PC-9 (cell line): ENCODE measurements around the gene BTBD10. TPM values are rescaled to one million over a fixed set of nuclear protein-coding genes. Genes with fewer than 3 reads are reported as not detected.
A peak's percentile ranks its signal among the peaks of the same experiment; 100 is the strongest.

ENCODE experiments used
- BruUV-seq: library from RNA; stranded (reverse); fragments of 400-500 nt; replicated peaks from 2 replicates; lab custom pipeline; 2021; lab: Mats Ljungman, UMichigan
- CTCF ChIA-PET: fragments of 300-600 bp; sonication (Branson Sonifier 250); formaldehyde crosslinking; loops from one replicate; lab custom pipeline; 2022; ENCODE audit warnings: antibody characterized with exemption; lab: Charles Lee
- POLR2A ChIA-PET: fragments of 300-600 bp; sonication (Branson Sonifier 250); formaldehyde crosslinking; loops from one replicate; lab custom pipeline; 2022; ENCODE audit warnings: antibody characterized with exemption; ENCODE audit not compliant: unreplicated experiment; lab: Charles Lee
- DNase-seq, 2 experiments: peaks; one replicate each; pipeline versions ENCODE4 v3.0.0 to v3.0.0-alpha.2; 2015 to 2022; ENCODE audit warnings: mixed read lengths in 1 of 2
- H2AFZ ChIP-seq: fragments of 200-600 bp; sonication (generic); 2 replicates; pipeline ENCODE4 v1.8.1; 2017; ENCODE audit warnings: antibody characterized with exemption
- H3F3A ChIP-seq: fragments of 200-600 bp; sonication (generic); 2 replicates; pipeline ENCODE4 v1.8.1; 2017; ENCODE audit warnings: antibody characterized with exemption, mild to moderate bottlenecking, low read depth; ENCODE audit not compliant: insufficient read depth
- H3K27ac ChIP-seq: fragments of 200-600 bp; sonication (generic); 2 replicates; pipeline ENCODE4 v1.6.1; 2016; ENCODE audit warnings: mixed run types
- H3K27me3 ChIP-seq: fragments of 200-600 bp; sonication (generic); 2 replicates; pipeline ENCODE4 v1.6.1; 2016; ENCODE audit warnings: low read depth, mixed run types; ENCODE audit not compliant: insufficient read depth
- H3K36me3 ChIP-seq: fragments of 200-600 bp; sonication (generic); 2 replicates; pipeline ENCODE4 v1.6.1; 2016; ENCODE audit warnings: low read depth, mixed run types
- H3K4me1 ChIP-seq: fragments of 200-600 bp; sonication (generic); replicated peaks from 2 replicates; pipeline ENCODE4 v1.6.1; 2016; ENCODE audit warnings: mixed run types; ENCODE audit not compliant: insufficient read depth
- H3K4me2 ChIP-seq: fragments of 200-600 bp; sonication (generic); 2 replicates; pipeline ENCODE4 v1.6.1; 2017; ENCODE audit warnings: mixed run types
- H3K4me3 ChIP-seq: fragments of 200-600 bp; sonication (generic); 2 replicates; pipeline ENCODE4 v1.6.1; 2016; ENCODE audit warnings: mixed run types
- H3K79me2 ChIP-seq: fragments of 200-600 bp; sonication (generic); 2 replicates; pipeline ENCODE4 v1.6.1; 2017; ENCODE audit warnings: low read depth, mixed run types
- H3K9me2 ChIP-seq: fragments of 200-600 bp; sonication (generic); 2 replicates; pipeline ENCODE4 v1.8.1; 2017; ENCODE audit warnings: mild to moderate bottlenecking; ENCODE audit not compliant: insufficient read depth
- H3K9me3 ChIP-seq: fragments of 200-600 bp; sonication (generic); 2 replicates; pipeline ENCODE4 v1.8.1; 2016; ENCODE audit warnings: low read depth; ENCODE audit not compliant: insufficient read depth
- H4K20me1 ChIP-seq: fragments of 200-600 bp; sonication (generic); 2 replicates; pipeline ENCODE4 v1.8.1; 2017; ENCODE audit not compliant: insufficient read depth
- CTCF ChIP-seq: fragments of 200-600 bp; sonication (generic); conservative IDR thresholded peaks from 2 replicates; pipeline ENCODE4 v1.6.1; 2017; ENCODE audit warnings: mixed run types, antibody characterized with exemption, mild to moderate bottlenecking, moderate library complexity
- EZH2 ChIP-seq: fragments of 200-600 bp; sonication (generic); IDR thresholded peaks from 2 replicates; pipeline ENCODE4 v1.8.0; 2017; ENCODE audit warnings: antibody characterized with exemption, low read depth
- intact Hi-C: fragments of 100-400 bp; cut with micrococcal nuclease; formaldehyde crosslinking; loops from one replicate; pipeline ENCODE4 v1.10.0; 2022; ENCODE audit not compliant: unreplicated experiment
- total RNA-seq: library from RNA; stranded (reverse); gene quantifications from 2 replicates; pipeline ENCODE4 v1.2.3, GENCODE V29; 2021

BTBD10 gene
- total RNA-seq, 1 experiment from 2014 or later: 16.5 TPM

GRCh38 chr11:13465909-13466371 is 2.9 kb upstream of the BTBD10 start:
- CTCF ChIA-PET: interaction anchor here (0.7 kb wide), 1 partner anchor 1437 kb away, joined by 4 read pairs; no protein-coding TSS in a partner anchor
- H3F3A ChIP-seq: peaks cover 15% of the 10 kb centered on the region
- POLR2A ChIA-PET: no interaction called here
- DNase-seq: peak; percentile 3 to 41
- H3K4me3 ChIP-seq: no peak overlapping the region
- H3K36me3 ChIP-seq: no peaks in the 10 kb centered on the region
- intact Hi-C loops: loop anchor here (10.0 kb wide), 1 partner anchor 131 kb away; no protein-coding TSS in a partner anchor
- TF ChIP-seq EZH2: no peak
- TF ChIP-seq CTCF: peak; percentile 64
- peaks cover 15% of the 10 kb centered on the region for H3K79me2 ChIP-seq
- no peaks in the 10 kb centered on the region for H3K9me2 ChIP-seq
- no peak overlapping the region for H2AFZ ChIP-seq
- H3K27me3 ChIP-seq: no peaks in the 10 kb centered on the region
- H3K4me2 ChIP-seq: no peak overlapping the region
- H4K20me1 ChIP-seq: no peaks in the 10 kb centered on the region
- H3K27ac ChIP-seq: no peak overlapping the region
- no peaks in the 10 kb centered on the region for H3K9me3 ChIP-seq
- H3K4me1 ChIP-seq: peaks cover 17% of the 10 kb centered on the region
- BruUV-seq: no TSS peak

- H3F3A ChIP-seq: peaks cover 15% of the 10 kb centered on the region
- no peaks in the 10 kb centered on the region for H3K27me3 ChIP-seq
- H3K9me2 ChIP-seq: no peaks in the 10 kb centered on the region
- POLR2A ChIA-PET: interaction anchor here (0.6 to 0.8 kb wide), 4 partner anchors 16 to 280 kb away, joined by 3 to 5 read pairs (median 3); no protein-coding TSS in a partner anchor
- peaks cover 34% of the 10 kb centered on the region for H3K79me2 ChIP-seq
- peak overlapping the region; percentile 98 for H3K4me2 ChIP-seq
- no peaks in the 10 kb centered on the region for H3K9me3 ChIP-seq
- peaks cover 20% of the 10 kb centered on the region for H3K4me1 ChIP-seq
- no peak for DNase-seq
- no TSS peak for BruUV-seq
- peak overlapping the region; percentile 94 for H3K4me3 ChIP-seq
- peak overlapping the region; percentile 68 for H3K27ac ChIP-seq
- no peaks in the 10 kb centered on the region for H3K36me3 ChIP-seq
- CTCF ChIA-PET: interaction anchor here (0.6 kb wide), 1 partner anchor 491 kb away, joined by 5 read pairs; no protein-coding TSS in a partner anchor
- intact Hi-C loops: loop anchor here (2.0 to 10.0 kb wide), 2 partner anchors 129 to 205 kb away; partner anchors contain the start of gene FAR1
- no peaks in the 10 kb centered on the region for H4K20me1 ChIP-seq
- no peak for TF ChIP-seq EZH2
- no peak for TF ChIP-seq CTCF
- H2AFZ ChIP-seq: peak overlapping the region; percentile 98
Measured at GRCh38 chr11:13463779-13464290, 813 bp upstream of the BTBD10 start.

GRCh38 chr11:13462311-13462900 is 616 bp downstream of the BTBD10 start:
- peaks cover 20% of the 10 kb centered on the region for H3K4me1 ChIP-seq
- peak overlapping the region; percentile 94 for H3K4me3 ChIP-seq
- no peaks in the 10 kb centered on the region for H3K9me3 ChIP-seq
- intact Hi-C loops: loop anchor here (2.0 to 10.0 kb wide), 2 partner anchors 128 to 206 kb away; partner anchors contain the start of gene FAR1
- ChIA-PET POLR2A (interaction anchor here (0.6 to 0.9 kb wide), 7 partner anchors 69 to 1361 kb away, joined by 3 to 5 read pairs (median 3); partner anchors contain the start of gene FAR1), CTCF (no interaction called here)
- BruUV-seq: TSS peak; percentile 47
- H4K20me1 ChIP-seq: no peaks in the 10 kb centered on the region
- H3F3A ChIP-seq: peaks cover 15% of the 10 kb centered on the region
- peak; percentile 60 to 75 for DNase-seq
- H3K36me3 ChIP-seq: no peaks in the 10 kb centered on the region
- no peaks in the 10 kb centered on the region for H3K27me3 ChIP-seq
- peak overlapping the region; percentile 98 for H3K4me2 ChIP-seq
- TF ChIP-seq CTCF: no peak
- TF ChIP-seq EZH2: no peak
- H3K27ac ChIP-seq: peak overlapping the region; percentile 68
- peaks cover 44% of the 10 kb centered on the region for H3K79me2 ChIP-seq
- peak overlapping the region; percentile 98 for H2AFZ ChIP-seq
- H3K9me2 ChIP-seq: no peaks in the 10 kb centered on the region
